LNCaP clone FGC (cell line): ENCODE data around the gene ZNF462.

Experiments
- DNase-seq: peaks from one replicate; pipeline ENCODE4 v3.0.0-alpha.2; 2011; ENCODE audit warnings: low read depth
- H3K4me3 ChIP-seq: 2 replicates; pipeline ENCODE4 v1.5.1; 2011; ENCODE audit warnings: mild to moderate bottlenecking, low read depth, low read length, control low read depth
- TF ChIP-seq, protein P1 (sequence below): IDR thresholded peaks from 2 replicates; pipeline ENCODE4 v1.5.1; 2012; ENCODE audit warnings: mild to moderate bottlenecking; ENCODE audit not compliant: control insufficient read depth, insufficient read depth; ENCODE audit errors: extremely low read depth

ZNF462 gene

DNA sequence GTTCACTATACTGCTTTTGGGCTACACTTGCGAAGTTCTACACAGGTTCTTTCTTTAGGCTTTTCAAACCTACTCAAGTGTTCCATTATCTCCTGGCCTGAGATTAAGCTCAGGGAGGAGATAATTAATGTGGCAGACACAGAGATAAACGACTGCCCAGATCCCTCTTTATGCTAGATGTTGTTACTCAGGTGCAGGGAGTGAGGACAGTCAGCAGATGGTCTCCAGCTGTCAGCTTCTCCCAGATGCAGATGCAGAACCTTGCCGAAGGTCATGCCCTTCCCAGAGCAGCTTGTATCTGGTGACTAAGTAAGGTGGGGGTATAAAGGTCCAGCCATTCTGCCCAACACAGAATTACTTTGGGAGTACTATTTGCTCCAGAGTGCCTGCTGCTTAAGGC, 166.2 kb downstream of the ZNF462 start:
- H3K4me3 ChIP-seq = no peak overlapping the region
- TF ChIP-seq, protein P1, sequence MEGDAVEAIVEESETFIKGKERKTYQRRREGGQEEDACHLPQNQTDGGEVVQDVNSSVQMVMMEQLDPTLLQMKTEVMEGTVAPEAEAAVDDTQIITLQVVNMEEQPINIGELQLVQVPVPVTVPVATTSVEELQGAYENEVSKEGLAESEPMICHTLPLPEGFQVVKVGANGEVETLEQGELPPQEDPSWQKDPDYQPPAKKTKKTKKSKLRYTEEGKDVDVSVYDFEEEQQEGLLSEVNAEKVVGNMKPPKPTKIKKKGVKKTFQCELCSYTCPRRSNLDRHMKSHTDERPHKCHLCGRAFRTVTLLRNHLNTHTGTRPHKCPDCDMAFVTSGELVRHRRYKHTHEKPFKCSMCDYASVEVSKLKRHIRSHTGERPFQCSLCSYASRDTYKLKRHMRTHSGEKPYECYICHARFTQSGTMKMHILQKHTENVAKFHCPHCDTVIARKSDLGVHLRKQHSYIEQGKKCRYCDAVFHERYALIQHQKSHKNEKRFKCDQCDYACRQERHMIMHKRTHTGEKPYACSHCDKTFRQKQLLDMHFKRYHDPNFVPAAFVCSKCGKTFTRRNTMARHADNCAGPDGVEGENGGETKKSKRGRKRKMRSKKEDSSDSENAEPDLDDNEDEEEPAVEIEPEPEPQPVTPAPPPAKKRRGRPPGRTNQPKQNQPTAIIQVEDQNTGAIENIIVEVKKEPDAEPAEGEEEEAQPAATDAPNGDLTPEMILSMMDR = no peak
- DNase-seq = no peak

DNA sequence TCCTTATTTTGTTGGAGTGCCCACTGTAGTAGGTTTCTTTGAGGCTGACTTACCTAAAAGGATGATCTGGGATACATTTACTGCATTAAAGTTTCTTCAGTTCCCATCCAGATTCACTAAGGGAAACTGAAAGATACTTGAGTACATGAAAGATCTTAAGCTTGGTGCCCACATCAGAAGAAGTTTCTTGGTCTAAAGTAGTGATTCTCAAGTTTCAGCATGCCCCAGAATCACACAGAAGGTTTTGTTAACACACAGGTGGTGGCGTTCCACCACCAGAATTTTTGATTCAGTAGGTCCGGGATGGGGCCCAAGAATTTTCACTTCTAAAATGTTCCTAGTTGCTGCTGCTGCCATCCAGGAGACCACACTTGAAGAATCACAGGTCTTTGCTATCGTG, 171.0 kb downstream of the ZNF462 start:
- TF ChIP-seq, protein P1 = no peak
- H3K4me3 ChIP-seq = no peak overlapping the region

DNA sequence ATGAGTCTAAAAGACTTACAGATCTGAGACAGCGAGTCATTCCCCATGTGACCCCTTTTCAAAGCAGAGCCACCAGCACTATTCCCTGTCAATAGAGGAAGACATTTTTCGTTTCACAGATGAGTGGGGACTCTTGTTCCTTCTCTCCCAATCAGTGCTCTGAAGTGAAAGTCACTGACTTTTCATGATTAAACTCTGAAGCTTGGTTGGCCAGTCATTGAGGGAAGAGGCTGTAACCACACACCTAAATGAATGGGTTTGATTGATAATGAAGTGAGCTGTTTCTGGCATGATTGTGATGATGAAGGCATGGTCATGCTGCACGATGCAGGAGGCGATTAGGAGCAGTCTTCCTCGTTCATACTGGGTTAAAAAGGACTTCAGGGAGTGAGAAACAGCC, 171.9 kb downstream of the ZNF462 start:
- TF ChIP-seq, protein P1 = no peak
- H3K4me3 ChIP-seq = no peak overlapping the region
- no peak for DNase-seq

More for the DNA sequence above, 171.0 kb downstream of the ZNF462 start:
- DNase-seq = no peak

DNA sequence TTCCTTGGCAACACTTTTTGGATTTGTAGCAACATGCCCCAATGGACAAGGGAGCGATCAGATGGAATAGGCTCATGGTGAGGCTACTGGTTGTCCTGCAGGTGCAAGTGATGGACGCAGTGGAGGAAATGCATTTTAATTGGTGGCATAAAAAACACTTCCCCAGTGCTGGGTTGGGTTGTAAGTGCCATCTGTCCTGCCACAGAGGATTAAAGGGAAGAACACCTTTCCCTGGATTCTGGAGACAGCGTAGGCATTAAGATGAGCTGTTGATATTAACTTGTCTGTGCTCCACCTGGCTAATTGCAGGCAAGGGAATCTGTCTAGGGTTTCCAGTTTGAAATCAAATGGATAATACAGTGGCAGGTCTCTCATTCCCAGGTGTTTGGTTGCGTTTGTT, 173.4 kb downstream of the ZNF462 start:
- no peak overlapping the region for H3K4me3 ChIP-seq
- TF ChIP-seq, protein P1 = no peak
- DNase-seq = no peak

DNA sequence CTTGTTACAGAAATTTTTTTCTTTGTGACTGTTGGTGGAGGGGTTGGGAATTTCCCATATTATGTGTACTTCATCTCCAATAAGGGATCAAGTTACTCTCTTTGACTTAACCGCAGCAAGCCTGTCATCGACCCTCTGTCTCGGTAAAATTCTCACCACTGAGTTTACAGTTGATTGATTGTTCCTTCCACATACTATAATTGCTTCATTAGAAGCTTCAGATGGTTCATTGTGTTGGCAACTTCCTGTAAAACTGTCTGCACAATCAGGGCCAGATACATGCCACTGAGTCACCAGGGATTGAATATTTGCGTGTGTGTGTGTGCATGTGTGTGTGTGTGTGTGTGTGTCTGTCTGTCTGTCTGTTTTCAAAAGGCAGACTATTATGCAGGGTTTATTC, 176.6 kb downstream of the ZNF462 start:
- no peak for DNase-seq
- TF ChIP-seq, protein P1 = no peak
- H3K4me3 ChIP-seq = no peak overlapping the region

DNA sequence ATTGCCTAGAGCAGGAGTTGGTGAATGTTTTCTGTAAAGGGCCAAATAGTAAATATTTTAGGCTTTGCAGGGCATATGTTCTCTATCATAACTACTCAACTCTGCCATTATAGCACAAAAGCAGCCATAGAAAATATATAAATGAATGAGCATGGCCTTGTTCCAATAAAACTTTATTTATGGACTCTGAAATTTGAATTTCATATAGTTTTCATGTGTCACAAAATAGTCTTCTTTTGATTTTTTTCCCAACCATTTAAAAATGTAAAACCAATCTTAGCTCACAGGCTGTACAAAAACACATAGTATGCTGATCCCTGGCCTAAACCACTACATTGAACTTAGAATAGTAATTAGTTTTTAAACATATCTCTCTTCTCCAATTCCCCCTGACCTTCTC, 179.6 kb downstream of the ZNF462 start:
- TF ChIP-seq, protein P1 = no peak
- no peak for DNase-seq
- no peak overlapping the region for H3K4me3 ChIP-seq

DNA sequence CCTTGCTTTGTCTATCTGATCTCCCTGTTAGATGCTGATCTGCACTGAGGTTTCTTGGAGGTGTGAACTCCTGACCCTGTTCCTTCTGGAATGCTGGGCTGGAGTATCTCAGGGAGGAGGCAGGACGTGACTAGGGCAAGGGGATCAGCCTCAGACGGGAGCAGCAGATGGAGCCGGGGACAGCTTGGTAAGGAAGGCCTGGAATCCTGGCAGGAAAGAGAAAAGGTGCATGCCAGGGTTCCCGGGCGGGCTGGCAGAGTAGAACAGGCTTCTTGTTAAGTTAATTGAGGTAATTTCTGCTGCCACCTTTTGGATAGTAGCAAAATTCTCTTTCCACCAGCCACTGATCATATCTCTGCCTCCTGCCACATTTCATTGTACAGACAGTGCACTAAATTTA, 180.9 kb downstream of the ZNF462 start:
- TF ChIP-seq, protein P1 = peak; percentile 39
- DNase-seq = peak; percentile 27
- H3K4me3 ChIP-seq = no peak overlapping the region
